Heart left ventricle (tissue), 13 donors: ENCODE measurements around the gene TGFBR3L.

Source experiments
- CTCF ChIP-seq, 12 donors: fragments of 200-600 bp; sonication (generic) in 4 of 12; IDR thresholded peaks; one replicate each; pipeline versions ENCODE4 v1.5.0 to v1.8.0; 2018 to 2022; ENCODE audit warnings: antibody characterized with exemption in 12 of 12, mild to moderate bottlenecking in 5 of 12
- POLR2A ChIP-seq, 2 donors: fragments of 450-650 bp; IDR thresholded peaks; one replicate each; pipeline ENCODE4 v1.6.1; 2017; ENCODE audit warnings: antibody characterized with exemption in 2 of 2, mild to moderate bottlenecking in 2 of 2, moderate library complexity in 2 of 2
- donor health status: ischemic (EF 13 %, LVEDD 7.1; RV severe dilation, severe dysfunction).
- donor health status: DM: no; HTN: yes; CAD: no.
- donor health status: DM: no; HTN: no; CAD: no.
- donor health status: ischemic (EF 25% LVEDD 6.9; RV normal size, moderate dysfunction).
- donor health status: ischemic (EF 25% LVEDD 5.7; RV mildly dilated, moderate dysfunction).
- donor health status: ischemic (EF 35%, LVEDD 5.7; RV mildly dilated, moderate dysfunction).
- donor health status: nonischemic (EF 11% LVEDD 7.7; RV severe dilation, severe dysfunction).
- donor health status: DM: yes; HTN: yes; CAD: no.
- donor health status: PGD.
- donor health status: ischemic (EF 29% LVEDD 5.4; RV normal size, mild dysfunction).
- donor health status: nonischemic (EF 23%, LVEDD 6.1; RV moderate dilation, normal function).

GRCh38 chr19:7915250-7916102, 846 bp downstream of the TGFBR3L start:
- no peak for TF ChIP-seq CTCF (IDR thresholded peaks at IDR 0.05)
- TF ChIP-seq POLR2A (IDR thresholded peaks at IDR 0.05): no peak
